Gastroesophageal sphincter (tissue), 3 donors: ENCODE data around the gene PHKG1.

Experiments
- CTCF ChIP-seq, 4 experiments: fragments of 200-600 bp in 2 of 4; fragments of 450-650 bp in 2 of 4; sonication (generic) in 1 of 4; IDR thresholded peaks; one replicate each; pipeline ENCODE4 v1.5.1; 2017 to 2019; ENCODE audit warnings: antibody characterized with exemption in 4 of 4, mild to moderate bottlenecking in 2 of 4, moderate library complexity in 2 of 4
- POLR2AphosphoS5 ChIP-seq: sonication (generic); formaldehyde crosslinking; IDR thresholded peaks from one replicate; pipeline ENCODE4 v1.6.1; 2017; ENCODE audit warnings: antibody characterized with exemption

GRCh38 chr7:56106108-56107073 is 13.6 kb upstream of the PHKG1 start, which contains the start of gene CHCHD2:
- peak; percentile 93 for TF ChIP-seq POLR2AphosphoS5
- TF ChIP-seq CTCF (IDR thresholded peaks at IDR 0.05), result no peak
